ENCODE data around the gene RHOBTB3.

RHOBTB3 gene

GRCh38 chr5:95761771-95762651 lies 30.9 kb downstream of the RHOBTB3 start:
- Histone ChIP-seq H3K4me3 (no peak overlapping the region), H3K36me3 (ENCODE audit: insufficient read depth, low read length) (peaks cover 63% of the 10 kb centered on the region), H3K9ac (ENCODE audit: insufficient read length) (no peak overlapping the region), H3K27ac (no peak overlapping the region), H3K9me3 (ENCODE audit: low read depth, low read length) (no peaks in the 10 kb centered on the region)
- TF ChIP-seq FOXP2 (optimal IDR thresholded peaks at IDR 0.05; ENCODE audit: control extremely low read depth, extremely low read length, insufficient read depth) (no peak), EZH2 (IDR thresholded peaks at IDR 0.05) (no peak), POLR2AphosphoS5 (IDR thresholded peaks at IDR 0.05; ENCODE audit: borderline replicate concordance, low read depth, low read length) (no peak)
- DNase-seq (ENCODE audit: low read depth, low spot score), result no peak

- Histone ChIP-seq H3K36me3 (ENCODE audit: insufficient read depth, low read length) (peaks cover 63% of the 10 kb centered on the region), H3K9me3 (ENCODE audit: low read depth, low read length) (no peaks in the 10 kb centered on the region), H3K27ac (no peak overlapping the region), H3K9ac (ENCODE audit: insufficient read length) (no peak overlapping the region), H3K4me3 (no peak overlapping the region)
- TF ChIP-seq POLR2AphosphoS5 (IDR thresholded peaks at IDR 0.05; ENCODE audit: borderline replicate concordance, low read depth, low read length) (no peak), EZH2 (IDR thresholded peaks at IDR 0.05) (no peak), FOXP2 (optimal IDR thresholded peaks at IDR 0.05; ENCODE audit: control extremely low read depth, extremely low read length, insufficient read depth) (no peak)
- DNase-seq (ENCODE audit: low read depth, low spot score), result no peak
Observed at GRCh38 chr5:95762652-95763041, 31.5 kb downstream of the RHOBTB3 start.

- H3K9me3 ChIP-seq (ENCODE audit: low read depth, low read length), result no peaks in the 10 kb centered on the region
- peaks cover 65% of the 10 kb centered on the region for H3K36me3 ChIP-seq (ENCODE audit: insufficient read depth, low read length)
- DNase-seq (ENCODE audit: low read depth, low spot score), result no peak
- no peak overlapping the region for H3K27ac ChIP-seq
- no peak overlapping the region for H3K9ac ChIP-seq (ENCODE audit: insufficient read length)
- H3K4me3 ChIP-seq, result no peak overlapping the region
- TF ChIP-seq FOXP2 (optimal IDR thresholded peaks at IDR 0.05; ENCODE audit: control extremely low read depth, extremely low read length, insufficient read depth), result no peak
- TF ChIP-seq EZH2 (IDR thresholded peaks at IDR 0.05), result no peak
- no peak for TF ChIP-seq POLR2AphosphoS5 (IDR thresholded peaks at IDR 0.05; ENCODE audit: borderline replicate concordance, low read depth, low read length)
Observed at GRCh38 chr5:95763941-95764340, 32.8 kb downstream of the RHOBTB3 start.

- Histone ChIP-seq H3K27ac (no peak overlapping the region), H3K4me3 (no peak overlapping the region), H3K9me3 (ENCODE audit: low read depth, low read length) (no peaks in the 10 kb centered on the region), H3K9ac (ENCODE audit: insufficient read length) (no peak overlapping the region), H3K36me3 (ENCODE audit: insufficient read depth, low read length) (peaks cover 66% of the 10 kb centered on the region)
- DNase-seq (ENCODE audit: low read depth, low spot score), result no peak
- TF ChIP-seq POLR2AphosphoS5 (IDR thresholded peaks at IDR 0.05; ENCODE audit: borderline replicate concordance, low read depth, low read length) (no peak), EZH2 (IDR thresholded peaks at IDR 0.05) (no peak), FOXP2 (optimal IDR thresholded peaks at IDR 0.05; ENCODE audit: control extremely low read depth, extremely low read length, insufficient read depth) (no peak)
Observed at GRCh38 chr5:95768731-95769130, 37.6 kb downstream of the RHOBTB3 start.

- H3K27ac ChIP-seq, result peak overlapping the region; percentile 27
- TF ChIP-seq FOXP2 (optimal IDR thresholded peaks at IDR 0.05; ENCODE audit: control extremely low read depth, extremely low read length, insufficient read depth), result no peak
- TF ChIP-seq EZH2 (IDR thresholded peaks at IDR 0.05), result no peak
- TF ChIP-seq POLR2AphosphoS5 (IDR thresholded peaks at IDR 0.05; ENCODE audit: borderline replicate concordance, low read depth, low read length), result no peak
- no peaks in the 10 kb centered on the region for H3K9me3 ChIP-seq (ENCODE audit: low read depth, low read length)
- no peak overlapping the region for H3K9ac ChIP-seq (ENCODE audit: insufficient read length)
- H3K36me3 ChIP-seq (ENCODE audit: insufficient read depth, low read length), result peaks cover 50% of the 10 kb centered on the region
- no peak for DNase-seq (ENCODE audit: low read depth, low spot score)
- H3K4me3 ChIP-seq, result no peak overlapping the region
Observed at GRCh38 chr5:95770830-95771708, 39.9 kb downstream of the RHOBTB3 start.

GRCh38 chr5:95771892-95772291 lies 40.8 kb downstream of the RHOBTB3 start:
- Histone ChIP-seq H3K36me3 (ENCODE audit: insufficient read depth, low read length) (peaks cover 49% of the 10 kb centered on the region), H3K27ac (no peak overlapping the region), H3K4me3 (no peak overlapping the region)

GRCh38 chr5:95773335-95774059 lies 42.4 kb downstream of the RHOBTB3 start:
- Histone ChIP-seq H3K4me3 (no peak overlapping the region), H3K9ac (ENCODE audit: insufficient read length) (no peak overlapping the region), H3K36me3 (ENCODE audit: insufficient read depth, low read length) (peaks cover 44% of the 10 kb centered on the region), H3K9me3 (ENCODE audit: low read depth, low read length) (no peaks in the 10 kb centered on the region), H3K27ac (peak overlapping the region; percentile 72)
- no peak for DNase-seq (ENCODE audit: low read depth, low spot score)
- TF ChIP-seq EZH2 (IDR thresholded peaks at IDR 0.05) (no peak), POLR2AphosphoS5 (IDR thresholded peaks at IDR 0.05; ENCODE audit: borderline replicate concordance, low read depth, low read length) (no peak)

More at GRCh38 chr5:95771892-95772291, 40.8 kb downstream of the RHOBTB3 start:
- Histone ChIP-seq H3K9ac (ENCODE audit: insufficient read length) (no peak overlapping the region), H3K9me3 (ENCODE audit: low read depth, low read length) (no peaks in the 10 kb centered on the region)
- DNase-seq (ENCODE audit: low read depth, low spot score), result no peak
- TF ChIP-seq FOXP2 (optimal IDR thresholded peaks at IDR 0.05; ENCODE audit: control extremely low read depth, extremely low read length, insufficient read depth), result no peak
- no peak for TF ChIP-seq POLR2AphosphoS5 (IDR thresholded peaks at IDR 0.05; ENCODE audit: borderline replicate concordance, low read depth, low read length)
- no peak for TF ChIP-seq EZH2 (IDR thresholded peaks at IDR 0.05)

- Histone ChIP-seq H3K27ac (no peak overlapping the region), H3K4me3 (no peak overlapping the region), H3K9ac (ENCODE audit: insufficient read length) (no peak overlapping the region), H3K9me3 (ENCODE audit: low read depth, low read length) (no peaks in the 10 kb centered on the region), H3K36me3 (ENCODE audit: insufficient read depth, low read length) (peaks cover 35% of the 10 kb centered on the region)
- DNase-seq (ENCODE audit: low read depth, low spot score), result no peak
- TF ChIP-seq FOXP2 (optimal IDR thresholded peaks at IDR 0.05; ENCODE audit: control extremely low read depth, extremely low read length, insufficient read depth) (no peak), EZH2 (IDR thresholded peaks at IDR 0.05) (no peak), POLR2AphosphoS5 (IDR thresholded peaks at IDR 0.05; ENCODE audit: borderline replicate concordance, low read depth, low read length) (no peak)
Observed at GRCh38 chr5:95777441-95777840, 46.3 kb downstream of the RHOBTB3 start.
